ENCODE results near the gene LAMA2. TPM values are rescaled to one million over a fixed set of nuclear protein-coding genes. Genes with fewer than 3 reads are reported as not detected.

LAMA2 gene
- total and polyA plus RNA-seq, 2 of the 8 experiments (the other 6 are each of a cell fraction or from before 2014, with no cell fraction given), result 1.3 to 3.8 TPM

GRCh38 chr6:129192458-129192989 is 309.6 kb downstream of the LAMA2 start:
- H4K8ac ChIP-seq (ENCODE audit: extremely low read depth, insufficient read depth, low read length), result no peak overlapping the region
- no peak overlapping the region for H4K5ac ChIP-seq (ENCODE audit: insufficient read length, low read depth, low read length)
- no peak overlapping the region for H3K4me2 ChIP-seq (ENCODE audit: insufficient read depth in 1 of 2, low read depth in 2 of 2, low read length in 2 of 2)
- 89% methylated on average over 14 of the region's 14 CpGs; no CpG with 5 or more reads in 1 of the 2 experiments for WGBS, 2 experiments (ENCODE audit: extremely low coverage in 1 of 2, insufficient coverage in 1 of 2, insufficient read length in 1 of 2, insufficient replicate concordance in 2 of 2, low coverage in 1 of 2, low lambda C conversion rate in 2 of 2, missing lambda C conversion rate in 1 of 2)
- TF ChIP-seq RAD21 (IDR thresholded peaks at IDR 0.05 in 1 of 2, conservative IDR thresholded peaks at IDR 0.05 in 1 of 2; ENCODE audit: low read depth in 2 of 2, low read length in 2 of 2) (no peak), BCL11A (IDR thresholded peaks at IDR 0.05; ENCODE audit: low read depth in 2 of 2, low read length in 2 of 2) (no peak), HDAC6 (IDR thresholded peaks at IDR 0.05; ENCODE audit: low read depth, low read length) (no peak), RXRA (IDR thresholded peaks at IDR 0.05; ENCODE audit: insufficient read depth, low read depth, low read length) (no peak), CHD1 (IDR thresholded peaks at IDR 0.05; ENCODE audit: low read depth, low read length) (no peak), CTCF (IDR thresholded peaks at IDR 0.05; ENCODE audit: control extremely low read depth in 1 of 3, insufficient read depth in 1 of 3, low read depth in 1 of 3, low read length in 3 of 3) (no peak), CBX5 (IDR thresholded peaks at IDR 0.05; ENCODE audit: low read depth, low read length) (no peak)
- no peaks in the 10 kb centered on the region for H4K20me1 ChIP-seq (replicated peaks in 1 of 2; ENCODE audit: control insufficient read depth in 1 of 2, insufficient read depth in 2 of 2, low read length in 2 of 2)
- CTCF ChIA-PET (ENCODE audit: partially characterized antibody), result interaction anchor here (0.7 to 1.0 kb wide), 2 partner anchors 11 to 12 kb away, joined by 3 read pairs; no protein-coding TSS in a partner anchor
- H3K23ac ChIP-seq (ENCODE audit: insufficient read length), result no peak overlapping the region
- no peak overlapping the region for H2AK5ac ChIP-seq (ENCODE audit: low read depth, low read length)
- no peak for FAIRE-seq
- POLR2A ChIA-PET (ENCODE audit: partially characterized antibody), result no interaction called here
- H2BK15ac ChIP-seq (ENCODE audit: low read length), result no peak overlapping the region
- H3K18ac ChIP-seq (ENCODE audit: extremely low read depth, low read length), result no peak overlapping the region
- H3K4ac ChIP-seq (replicated peaks; ENCODE audit: insufficient read length, low read depth, low read length), result no peak overlapping the region
- H4K91ac ChIP-seq (replicated peaks; ENCODE audit: insufficient read length, low read length), result no peak overlapping the region
- no peaks in the 10 kb centered on the region for H3K79me1 ChIP-seq (ENCODE audit: low read depth, low read length)
- DNase-seq (ENCODE audit: low read depth in 1 of 2, low spot score in 2 of 2), result no peak
- peaks cover 0 to 9% (median 6%) of the 10 kb centered on the region in 4 experiments; a peak in 3 of 7 replicates for H3K4me1 ChIP-seq (replicated peaks in 1 of 4; ENCODE audit: control insufficient read depth in 3 of 4, insufficient read depth in 4 of 4, low read length in 3 of 4)
- no peak overlapping the region for H2BK120ac ChIP-seq (replicated peaks; ENCODE audit: low read depth, low read length)
- H3K9ac ChIP-seq (replicated peaks in 1 of 4; ENCODE audit: extremely low read depth in 1 of 4, low read depth in 3 of 4, low read length in 3 of 4), result no peak overlapping the region
- no peaks in the 10 kb centered on the region for H3K27me3 ChIP-seq (replicated peaks in 1 of 4; ENCODE audit: control insufficient read depth in 3 of 4, extremely low read depth in 1 of 4, insufficient read depth in 3 of 4, low read length in 3 of 4)
- no peaks in the 10 kb centered on the region for H3K9me3 ChIP-seq (ENCODE audit: insufficient read depth in 2 of 2, low read depth in 1 of 2, low read length in 1 of 2)
- no peak overlapping the region for H3K56ac ChIP-seq (replicated peaks; ENCODE audit: insufficient read length, low read depth, low read length)
- no peak overlapping the region for H2BK5ac ChIP-seq (ENCODE audit: low read depth, low read length)
- H2BK12ac ChIP-seq (ENCODE audit: low read depth, low read length), result no peak overlapping the region
- no peak overlapping the region for H2BK20ac ChIP-seq (ENCODE audit: low read length)
- H3K4me3 ChIP-seq (ENCODE audit: extremely low read depth in 1 of 4, insufficient read depth in 2 of 4, low read depth in 3 of 4, low read length in 4 of 4), result no peak overlapping the region
- no peak overlapping the region for H2AFZ ChIP-seq (ENCODE audit: low read length)
- H3K27ac ChIP-seq (ENCODE audit: low read depth, low read length), result no peak overlapping the region
- H3K36me3 ChIP-seq (ENCODE audit: control insufficient read depth in 2 of 4, insufficient read depth in 4 of 4, low read length in 3 of 4), result no peaks in the 10 kb centered on the region
- H3K23me2 ChIP-seq (ENCODE audit: low read depth, low read length), result no peaks in the 10 kb centered on the region
- H3K79me2 ChIP-seq (ENCODE audit: control insufficient read depth in 1 of 2, insufficient read depth in 2 of 2, low read length in 2 of 2), result no peaks in the 10 kb centered on the region
- H3K14ac ChIP-seq (ENCODE audit: insufficient read length), result no peak overlapping the region
